ENCODE data around the gene SLC45A3.

- TF ChIP-seq, protein P1, sequence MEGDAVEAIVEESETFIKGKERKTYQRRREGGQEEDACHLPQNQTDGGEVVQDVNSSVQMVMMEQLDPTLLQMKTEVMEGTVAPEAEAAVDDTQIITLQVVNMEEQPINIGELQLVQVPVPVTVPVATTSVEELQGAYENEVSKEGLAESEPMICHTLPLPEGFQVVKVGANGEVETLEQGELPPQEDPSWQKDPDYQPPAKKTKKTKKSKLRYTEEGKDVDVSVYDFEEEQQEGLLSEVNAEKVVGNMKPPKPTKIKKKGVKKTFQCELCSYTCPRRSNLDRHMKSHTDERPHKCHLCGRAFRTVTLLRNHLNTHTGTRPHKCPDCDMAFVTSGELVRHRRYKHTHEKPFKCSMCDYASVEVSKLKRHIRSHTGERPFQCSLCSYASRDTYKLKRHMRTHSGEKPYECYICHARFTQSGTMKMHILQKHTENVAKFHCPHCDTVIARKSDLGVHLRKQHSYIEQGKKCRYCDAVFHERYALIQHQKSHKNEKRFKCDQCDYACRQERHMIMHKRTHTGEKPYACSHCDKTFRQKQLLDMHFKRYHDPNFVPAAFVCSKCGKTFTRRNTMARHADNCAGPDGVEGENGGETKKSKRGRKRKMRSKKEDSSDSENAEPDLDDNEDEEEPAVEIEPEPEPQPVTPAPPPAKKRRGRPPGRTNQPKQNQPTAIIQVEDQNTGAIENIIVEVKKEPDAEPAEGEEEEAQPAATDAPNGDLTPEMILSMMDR (tag by site-specific recombination; IDR thresholded peaks at IDR 0.05) = no peak
- no peak for TF ChIP-seq ZNF274 (IDR thresholded peaks at IDR 0.05; ENCODE audit: low read length)
- TF ChIP-seq ZNF274 (tag by site-specific recombination; IDR thresholded peaks at IDR 0.05; ENCODE audit: borderline replicate concordance) = no peak
- TF ChIP-seq, protein P2, sequence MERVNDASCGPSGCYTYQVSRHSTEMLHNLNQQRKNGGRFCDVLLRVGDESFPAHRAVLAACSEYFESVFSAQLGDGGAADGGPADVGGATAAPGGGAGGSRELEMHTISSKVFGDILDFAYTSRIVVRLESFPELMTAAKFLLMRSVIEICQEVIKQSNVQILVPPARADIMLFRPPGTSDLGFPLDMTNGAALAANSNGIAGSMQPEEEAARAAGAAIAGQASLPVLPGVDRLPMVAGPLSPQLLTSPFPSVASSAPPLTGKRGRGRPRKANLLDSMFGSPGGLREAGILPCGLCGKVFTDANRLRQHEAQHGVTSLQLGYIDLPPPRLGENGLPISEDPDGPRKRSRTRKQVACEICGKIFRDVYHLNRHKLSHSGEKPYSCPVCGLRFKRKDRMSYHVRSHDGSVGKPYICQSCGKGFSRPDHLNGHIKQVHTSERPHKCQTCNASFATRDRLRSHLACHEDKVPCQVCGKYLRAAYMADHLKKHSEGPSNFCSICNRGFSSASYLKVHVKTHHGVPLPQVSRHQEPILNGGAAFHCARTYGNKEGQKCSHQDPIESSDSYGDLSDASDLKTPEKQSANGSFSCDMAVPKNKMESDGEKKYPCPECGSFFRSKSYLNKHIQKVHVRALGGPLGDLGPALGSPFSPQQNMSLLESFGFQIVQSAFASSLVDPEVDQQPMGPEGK (tag by site-specific recombination; IDR thresholded peaks at IDR 0.05) = no peak
- TF ChIP-seq ZNF175 (tag by site-specific recombination; IDR thresholded peaks at IDR 0.05) = no peak
- TF ChIP-seq ZNF670 (tag by site-specific recombination; IDR thresholded peaks at IDR 0.05; ENCODE audit: low read depth) = no peak
- TF ChIP-seq ZNF830 (tag by site-specific recombination; IDR thresholded peaks at IDR 0.05; ENCODE audit: low read depth) = no peak
- no peak for TF ChIP-seq ZNF785 (tag by site-specific recombination; IDR thresholded peaks at IDR 0.05)
- no peak for TF ChIP-seq ZNF768 (tag by site-specific recombination; IDR thresholded peaks at IDR 0.05)
- TF ChIP-seq ZBTB26 (tag by site-specific recombination; optimal IDR thresholded peaks at IDR 0.05) = no peak
- no peak for TF ChIP-seq ZEB2 (tag by site-specific recombination; IDR thresholded peaks at IDR 0.05)
- TF ChIP-seq ZBTB7A (tag by site-specific recombination; IDR thresholded peaks at IDR 0.05; ENCODE audit: low read depth) = no peak
- no peak for TF ChIP-seq ZNF292 (tag by site-specific recombination; IDR thresholded peaks at IDR 0.05; ENCODE audit: borderline replicate concordance, low read depth)
Observed at GRCh38 chr1:205676002-205676401, 4.3 kb downstream of the SLC45A3 start.
